B cell (primary cell): Measurements from ENCODE around the gene MYRFL.

Experiments
- CTCF ChIP-seq: fragments of 200-600 bp; IDR thresholded peaks from one replicate; pipeline ENCODE4 v1.8.0; 2022; ENCODE audit warnings: antibody characterized with exemption, mild to moderate bottlenecking
- EZH2 ChIP-seq: IDR thresholded peaks from 2 replicates; pipeline ENCODE4 v1.6.1; 2012; ENCODE audit warnings: borderline replicate concordance, low read depth, mild to moderate bottlenecking, moderate library complexity, low read length; ENCODE audit not compliant: insufficient read depth, poor library complexity, severe bottlenecking

- TF ChIP-seq CTCF (no peak), EZH2 (no peak)
These were observed 10.1 kb downstream of the MYRFL start for GRCh38 chr12:69835081-69835480.
